Stimulated activated CD8-positive, alpha-beta memory T cell treated with anti-CD3 and anti-CD28 coated beads, Interleukin-12 subunit alpha, Interleukin-12 subunit beta, amount 100 ng/mL, for 1 hour (primary cell): ENCODE results near the gene GAS7.

Source experiments
- DNase-seq: peaks from one replicate; pipeline ENCODE4 v3.0.0-alpha.2; 2020; ENCODE audit warnings: low read depth

The GAS7 gene

GRCh38 chr17:10200645-10201044, 2.2 kb upstream of the GAS7 start:
- no peak for DNase-seq

- no peak for DNase-seq
Measured at GRCh38 chr17:10200016-10200415, 1.6 kb upstream of the GAS7 start.

GRCh38 chr17:10197721-10198508, 491 bp downstream of the GAS7 start:
- DNase-seq, result no peak

GRCh38 chr17:10197362-10197720, 1.1 kb downstream of the GAS7 start:
- DNase-seq, result no peak

GRCh38 chr17:10196941-10197340, 1.5 kb downstream of the GAS7 start:
- no peak for DNase-seq

GRCh38 chr17:10196384-10196895, 2.0 kb downstream of the GAS7 start:
- DNase-seq, result no peak

GRCh38 chr17:10195090-10195805, 3.2 kb downstream of the GAS7 start:
- DNase-seq, result no peak

- DNase-seq, result no peak
Measured at GRCh38 chr17:10193632-10194031, 4.8 kb downstream of the GAS7 start.

GRCh38 chr17:10192972-10193371, 5.4 kb downstream of the GAS7 start:
- DNase-seq, result no peak

GRCh38 chr17:10192461-10192860, 5.9 kb downstream of the GAS7 start:
- DNase-seq, result no peak

GRCh38 chr17:10187456-10187855, 10.9 kb downstream of the GAS7 start:
- DNase-seq, result no peak

GRCh38 chr17:10186771-10187410, 11.5 kb downstream of the GAS7 start:
- no peak for DNase-seq

- no peak for DNase-seq
Measured at GRCh38 chr17:10183931-10184930, 14.2 kb downstream of the GAS7 start.

- no peak for DNase-seq
Measured at GRCh38 chr17:10182785-10183184, 15.6 kb downstream of the GAS7 start.

GRCh38 chr17:10178506-10178991, 19.9 kb downstream of the GAS7 start:
- no peak for DNase-seq

- no peak for DNase-seq
Measured at GRCh38 chr17:10177913-10178505, 20.4 kb downstream of the GAS7 start.

GRCh38 chr17:10177131-10177912, 21.1 kb downstream of the GAS7 start:
- DNase-seq, result no peak

- DNase-seq, result no peak
Measured at GRCh38 chr17:10173913-10174312, 24.5 kb downstream of the GAS7 start.

- no peak for DNase-seq
Measured at GRCh38 chr17:10172778-10173177, 25.6 kb downstream of the GAS7 start.

GRCh38 chr17:10172241-10172741, 26.1 kb downstream of the GAS7 start:
- no peak for DNase-seq
